NB4 (cell line): ENCODE measurements around the gene SERPING1.

Experiments used
- POLR2A ChIP-seq: IDR thresholded peaks from 2 replicates; pipeline ENCODE4 v1.6.1; 2011; ENCODE audit warnings: mild to moderate bottlenecking; ENCODE audit not compliant: insufficient read length; ENCODE audit errors: extremely low read depth
- TF ChIP-seq, protein P1 (sequence below): IDR thresholded peaks from one replicate; pipeline ENCODE4 v1.5.1; 2012; ENCODE audit warnings: low read depth, low read length

DNA sequence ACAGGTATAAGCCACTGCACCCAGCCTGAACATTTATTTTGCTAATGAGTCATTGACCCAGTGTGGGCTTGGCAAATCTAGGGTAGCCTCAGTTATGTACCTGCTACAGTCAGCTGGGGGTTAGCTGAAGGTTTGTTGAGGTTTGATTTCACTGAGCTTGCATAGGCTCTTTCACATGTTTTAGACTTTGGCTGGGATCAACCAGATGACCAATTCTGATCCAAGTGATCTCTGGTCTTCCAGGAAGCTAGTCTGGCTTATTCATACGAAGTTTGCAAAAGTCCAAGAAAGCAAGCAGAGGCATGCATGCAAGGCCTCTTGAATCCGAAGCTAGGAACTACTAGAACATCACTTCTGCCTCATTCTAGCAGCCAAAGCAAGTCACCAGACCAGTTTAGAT, 21.0 kb downstream of the SERPING1 start:
- no peak for TF ChIP-seq POLR2A
- TF ChIP-seq, protein P1, sequence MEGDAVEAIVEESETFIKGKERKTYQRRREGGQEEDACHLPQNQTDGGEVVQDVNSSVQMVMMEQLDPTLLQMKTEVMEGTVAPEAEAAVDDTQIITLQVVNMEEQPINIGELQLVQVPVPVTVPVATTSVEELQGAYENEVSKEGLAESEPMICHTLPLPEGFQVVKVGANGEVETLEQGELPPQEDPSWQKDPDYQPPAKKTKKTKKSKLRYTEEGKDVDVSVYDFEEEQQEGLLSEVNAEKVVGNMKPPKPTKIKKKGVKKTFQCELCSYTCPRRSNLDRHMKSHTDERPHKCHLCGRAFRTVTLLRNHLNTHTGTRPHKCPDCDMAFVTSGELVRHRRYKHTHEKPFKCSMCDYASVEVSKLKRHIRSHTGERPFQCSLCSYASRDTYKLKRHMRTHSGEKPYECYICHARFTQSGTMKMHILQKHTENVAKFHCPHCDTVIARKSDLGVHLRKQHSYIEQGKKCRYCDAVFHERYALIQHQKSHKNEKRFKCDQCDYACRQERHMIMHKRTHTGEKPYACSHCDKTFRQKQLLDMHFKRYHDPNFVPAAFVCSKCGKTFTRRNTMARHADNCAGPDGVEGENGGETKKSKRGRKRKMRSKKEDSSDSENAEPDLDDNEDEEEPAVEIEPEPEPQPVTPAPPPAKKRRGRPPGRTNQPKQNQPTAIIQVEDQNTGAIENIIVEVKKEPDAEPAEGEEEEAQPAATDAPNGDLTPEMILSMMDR, result no peak
